GM23248 (cell line): Measurements from ENCODE around the gene TIGD1.

Experiments used
- EZH2 ChIP-seq: fragments of 200-600 bp; sonication (generic); IDR thresholded peaks from 2 replicates; pipeline ENCODE4 v1.6.1; 2018; ENCODE audit warnings: antibody characterized with exemption, mild to moderate bottlenecking; ENCODE audit not compliant: insufficient read depth, poor library complexity, severe bottlenecking
- EZH2phosphoT487 ChIP-seq: fragments of 200-600 bp; sonication (generic); IDR thresholded peaks from 2 replicates; pipeline ENCODE4 v1.6.1; 2018; ENCODE audit warnings: antibody characterized with exemption, moderate library complexity, mild to moderate bottlenecking, low read depth; ENCODE audit not compliant: insufficient read depth

DNA sequence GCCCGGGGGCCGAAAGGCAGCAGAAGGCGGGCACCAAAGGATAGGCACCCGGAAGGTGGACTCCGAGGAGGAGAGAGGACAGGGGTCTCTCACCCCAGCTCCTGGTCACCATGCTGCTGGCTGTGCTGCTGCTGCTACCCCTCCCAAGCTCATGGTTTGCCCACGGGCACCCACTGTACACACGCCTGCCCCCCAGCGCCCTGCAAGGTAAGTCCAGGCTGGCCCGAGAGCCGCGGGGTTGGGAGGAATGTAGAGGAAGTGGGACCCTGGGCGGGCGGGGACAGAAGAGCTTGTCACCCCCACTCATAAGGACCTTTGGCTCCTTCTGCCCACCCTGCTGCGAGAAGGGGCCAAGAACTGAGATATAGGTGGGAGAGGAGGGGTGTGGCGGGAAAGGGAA, 29.9 kb downstream of the TIGD1 start:
- TF ChIP-seq EZH2phosphoT487 (no peak), EZH2 (no peak)
